ENCODE measurements around the gene PHKA2.

Gene PHKA2

DNA sequence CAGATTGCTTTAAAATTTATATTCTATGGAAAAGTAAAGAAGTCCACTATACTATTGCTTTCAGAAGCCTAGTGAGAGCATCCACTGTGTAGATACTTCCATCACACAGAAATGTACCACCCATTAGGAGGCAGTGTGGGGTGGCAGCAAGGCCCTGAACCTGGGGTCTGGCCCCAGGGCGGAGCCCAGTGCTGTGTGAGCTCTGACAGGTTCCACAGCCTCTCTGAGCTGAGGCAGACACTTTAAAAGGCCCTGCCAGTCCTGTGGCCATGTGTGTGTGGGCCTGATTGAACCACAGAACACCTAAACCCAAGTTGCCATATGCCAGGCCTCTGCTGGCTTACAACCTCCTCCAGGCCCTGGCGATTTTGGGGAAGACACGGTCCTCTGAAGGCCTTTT is 49.2 kb downstream of the PHKA2 start:
- ChIA-PET CTCF (no interaction called here), POLR2A (no interaction called here)
- no peak overlapping the region for H3K4me3 ChIP-seq (ENCODE audit: low read depth, low read length)
- TF ChIP-seq, protein P1, sequence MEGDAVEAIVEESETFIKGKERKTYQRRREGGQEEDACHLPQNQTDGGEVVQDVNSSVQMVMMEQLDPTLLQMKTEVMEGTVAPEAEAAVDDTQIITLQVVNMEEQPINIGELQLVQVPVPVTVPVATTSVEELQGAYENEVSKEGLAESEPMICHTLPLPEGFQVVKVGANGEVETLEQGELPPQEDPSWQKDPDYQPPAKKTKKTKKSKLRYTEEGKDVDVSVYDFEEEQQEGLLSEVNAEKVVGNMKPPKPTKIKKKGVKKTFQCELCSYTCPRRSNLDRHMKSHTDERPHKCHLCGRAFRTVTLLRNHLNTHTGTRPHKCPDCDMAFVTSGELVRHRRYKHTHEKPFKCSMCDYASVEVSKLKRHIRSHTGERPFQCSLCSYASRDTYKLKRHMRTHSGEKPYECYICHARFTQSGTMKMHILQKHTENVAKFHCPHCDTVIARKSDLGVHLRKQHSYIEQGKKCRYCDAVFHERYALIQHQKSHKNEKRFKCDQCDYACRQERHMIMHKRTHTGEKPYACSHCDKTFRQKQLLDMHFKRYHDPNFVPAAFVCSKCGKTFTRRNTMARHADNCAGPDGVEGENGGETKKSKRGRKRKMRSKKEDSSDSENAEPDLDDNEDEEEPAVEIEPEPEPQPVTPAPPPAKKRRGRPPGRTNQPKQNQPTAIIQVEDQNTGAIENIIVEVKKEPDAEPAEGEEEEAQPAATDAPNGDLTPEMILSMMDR (IDR thresholded peaks at IDR 0.05; ENCODE audit: insufficient read depth, low read length, missing control alignments): no peak
- DNase-seq (ENCODE audit: low read depth, low spot score): no peak

DNA sequence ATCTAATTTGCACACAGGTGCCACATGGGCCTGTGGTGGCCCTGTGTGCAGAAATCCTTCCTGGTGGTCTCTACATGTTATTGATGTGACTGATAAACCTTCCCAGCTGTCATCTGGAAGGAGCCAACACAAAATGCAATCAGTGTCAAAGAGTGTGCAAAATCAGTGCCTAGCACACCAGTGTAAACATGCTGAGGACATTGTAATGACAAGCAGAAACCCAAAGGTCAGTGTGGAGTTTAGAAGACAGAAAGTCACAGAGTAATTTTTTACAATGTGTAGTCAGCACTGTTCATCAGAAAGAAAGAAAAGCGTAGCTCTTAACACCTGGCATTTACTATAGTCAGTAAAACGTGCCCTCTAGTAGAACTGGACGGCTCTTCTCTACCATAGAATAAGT is 50.3 kb downstream of the PHKA2 start:
- ChIA-PET CTCF (interaction anchor here (0.6 to 3.9 kb wide), 4 partner anchors 30 to 414 kb away, joined by 3 to 28 read pairs (median 3); no protein-coding TSS in a partner anchor), POLR2A (no interaction called here)
- DNase-seq (ENCODE audit: low read depth, low spot score): no peak
- TF ChIP-seq, protein P1 (IDR thresholded peaks at IDR 0.05; ENCODE audit: insufficient read depth, low read length, missing control alignments): no peak
- no peak overlapping the region for H3K4me3 ChIP-seq (ENCODE audit: low read depth, low read length)

DNA sequence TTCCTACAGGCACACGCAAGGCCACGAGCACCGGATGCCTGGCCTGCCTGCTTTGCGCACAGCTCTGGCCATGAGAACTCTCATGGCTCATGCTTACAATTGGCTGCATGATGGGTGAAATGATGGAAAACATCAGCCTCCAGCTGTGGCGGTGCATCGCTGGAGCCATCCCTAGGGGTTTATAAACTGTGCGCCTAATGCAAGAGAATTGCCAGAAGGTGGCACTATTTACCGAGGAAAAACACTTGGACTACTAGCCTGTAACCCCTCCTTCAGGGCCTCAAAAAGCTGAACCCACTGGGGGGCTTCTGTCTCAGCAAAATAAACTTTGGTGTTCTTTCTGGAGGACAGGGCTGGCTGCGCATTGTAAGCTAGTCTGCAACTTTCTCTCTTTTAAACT is 51.9 kb downstream of the PHKA2 start:
- H3K4me3 ChIP-seq (ENCODE audit: low read depth, low read length): no peak overlapping the region
- TF ChIP-seq, protein P1 (IDR thresholded peaks at IDR 0.05; ENCODE audit: insufficient read depth, low read length, missing control alignments): no peak
- ChIA-PET CTCF (interaction anchor here (0.6 to 3.9 kb wide), 4 partner anchors 190 to 543 kb away, joined by 3 to 28 read pairs (median 4); no protein-coding TSS in a partner anchor), POLR2A (no interaction called here)
- DNase-seq (ENCODE audit: low read depth, low spot score): no peak

- no peak overlapping the region for H3K4me3 ChIP-seq (ENCODE audit: low read depth, low read length)
- TF ChIP-seq, protein P1 (IDR thresholded peaks at IDR 0.05; ENCODE audit: insufficient read depth, low read length, missing control alignments): no peak
- no peak for DNase-seq (ENCODE audit: low read depth, low spot score)
- CTCF ChIA-PET: no interaction called here
- POLR2A ChIA-PET: no interaction called here
These were observed 54.1 kb downstream of the PHKA2 start for GRCh38 chrX:18929775-18930174.

GRCh38 chrX:18927558-18927957 is 56.4 kb downstream of the PHKA2 start:
- ChIA-PET CTCF (no interaction called here), POLR2A (no interaction called here)
- DNase-seq (ENCODE audit: low read depth, low spot score): no peak
- TF ChIP-seq, protein P1 (IDR thresholded peaks at IDR 0.05; ENCODE audit: insufficient read depth, low read length, missing control alignments): no peak
- no peak overlapping the region for H3K4me3 ChIP-seq (ENCODE audit: low read depth, low read length)

DNA sequence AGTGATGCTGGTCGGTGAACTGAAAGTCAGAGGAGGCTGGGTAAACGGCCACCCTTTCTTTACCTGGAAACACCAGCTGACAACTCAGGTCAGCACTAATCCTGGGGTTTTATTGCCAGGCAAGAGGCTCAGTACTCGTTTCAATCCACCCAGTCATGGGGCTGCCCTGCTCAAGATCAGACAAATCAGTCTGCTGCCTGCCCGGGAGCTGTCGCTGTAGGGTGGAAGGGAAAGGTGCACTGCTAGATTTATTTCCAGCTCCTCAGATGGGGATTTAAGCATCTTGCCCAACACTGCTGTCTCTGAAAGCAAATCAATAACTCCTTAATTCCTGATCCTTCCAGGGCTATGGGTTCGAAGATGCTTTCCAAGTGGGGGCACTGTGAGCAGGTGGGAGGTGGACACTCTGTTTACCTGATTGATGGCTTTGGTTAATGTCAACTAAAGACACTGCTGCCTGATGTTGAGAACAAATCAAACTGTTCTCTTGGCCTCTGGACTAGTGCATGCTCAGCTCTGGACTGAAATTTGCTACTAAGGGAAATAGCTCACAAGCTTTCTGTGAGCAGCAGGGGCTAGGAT is 59.3 kb downstream of the PHKA2 start:
- ChIA-PET CTCF (no interaction called here), POLR2A (no interaction called here)
- no peak for DNase-seq (ENCODE audit: low read depth, low spot score)
- TF ChIP-seq, protein P1 (IDR thresholded peaks at IDR 0.05; ENCODE audit: insufficient read depth, low read length, missing control alignments): no peak
- H3K4me3 ChIP-seq (ENCODE audit: low read depth, low read length): no peak overlapping the region
